Activated CD4-positive, alpha-beta T cell treated with anti-CD3 and anti-CD28 coated beads, Interleukin-2, amount 10 ng/mL, durations not matched to agents 7 days and 5 days (primary cell): ENCODE measurements around the gene FGB. TPM values are rescaled to one million over a fixed set of nuclear protein-coding genes. Genes with fewer than 3 reads are reported as not detected.
"Not testable (repeated sequence)": the region's sequence is repeated elsewhere in the genome, so short reads cannot be mapped to it uniquely, and the experiment has no call there.

ENCODE experiments used
- CTCF ChIA-PET: fragments of 350-600 bp; sonication (Branson Sonifier 250); formaldehyde crosslinking; loops from one replicate; lab custom pipeline; 2021; ENCODE audit warnings: antibody characterized with exemption; lab: Charles Lee
- POLR2A ChIA-PET: fragments of 350-600 bp; sonication (Branson Sonifier 250); formaldehyde crosslinking; loops from one replicate; lab custom pipeline; 2021; ENCODE audit warnings: antibody characterized with exemption; lab: Charles Lee
- DNase-seq: peaks from one replicate; pipeline ENCODE4 v3.0.0-alpha.2; 2020
- H3K27ac Mint-ChIP-seq: one replicate; pipeline ENCODE4 v1.8.0; 2021; ENCODE audit warnings: mild to moderate bottlenecking, moderate library complexity, mixed read lengths
- H3K27me3 Mint-ChIP-seq: one replicate; pipeline ENCODE4 v1.8.0; 2021; ENCODE audit warnings: mixed read lengths
- H3K36me3 Mint-ChIP-seq: one replicate; pipeline ENCODE4 v1.8.0; 2021; ENCODE audit warnings: low read depth, mixed read lengths
- H3K4me1 Mint-ChIP-seq: one replicate; pipeline ENCODE4 v1.8.0; 2021; ENCODE audit warnings: mixed read lengths
- H3K4me3 Mint-ChIP-seq: one replicate; pipeline ENCODE4 v1.8.0; 2021; ENCODE audit warnings: mild to moderate bottlenecking, moderate library complexity, mixed read lengths
- H3K9me3 Mint-ChIP-seq: one replicate; pipeline ENCODE4 v1.8.0; 2021; ENCODE audit warnings: mixed read lengths
- total RNA-seq, 2 experiments: library from RNA; stranded (reverse); gene quantifications; one replicate each; pipeline ENCODE4 v1.2.3, GENCODE V29; 2021

The FGB gene
- total RNA-seq, 2 experiments from 2014 or later, result not detected

GRCh38 chr4:154589296-154590197 is 26.7 kb downstream of the FGB start:
- Mint-ChIP-seq H3K27ac (no peak overlapping the region), H3K4me3 (no peak overlapping the region), H3K9me3 (no peaks in the 10 kb centered on the region), H3K4me1 (no peaks in the 10 kb centered on the region), H3K27me3 (peaks cover 16% of the 10 kb centered on the region), H3K36me3 (no peaks in the 10 kb centered on the region)
- DNase-seq, result no peak
- ChIA-PET POLR2A (no interaction called here), CTCF (no interaction called here)

- Mint-ChIP-seq H3K36me3 (no peaks in the 10 kb centered on the region), H3K4me3 (no peak within 1 kb of the TSS), H3K27ac (no peak within 1 kb of the TSS), H3K4me1 (no peaks in the 10 kb centered on the region), H3K9me3 (no peaks in the 10 kb centered on the region), H3K27me3 (peaks cover 18% of the 10 kb centered on the region)
- CTCF ChIA-PET, result no interaction called here
- no peak for DNase-seq
- POLR2A ChIA-PET, result no interaction called here
These were observed 27.7 kb downstream of the FGB start, which contains the start of gene FGA for GRCh38 chr4:154590329-154591006. Gene FGA (minus strand): TSS chr4:154590742. CDS start chr4:154590687, 55 bp downstream.

DNA sequence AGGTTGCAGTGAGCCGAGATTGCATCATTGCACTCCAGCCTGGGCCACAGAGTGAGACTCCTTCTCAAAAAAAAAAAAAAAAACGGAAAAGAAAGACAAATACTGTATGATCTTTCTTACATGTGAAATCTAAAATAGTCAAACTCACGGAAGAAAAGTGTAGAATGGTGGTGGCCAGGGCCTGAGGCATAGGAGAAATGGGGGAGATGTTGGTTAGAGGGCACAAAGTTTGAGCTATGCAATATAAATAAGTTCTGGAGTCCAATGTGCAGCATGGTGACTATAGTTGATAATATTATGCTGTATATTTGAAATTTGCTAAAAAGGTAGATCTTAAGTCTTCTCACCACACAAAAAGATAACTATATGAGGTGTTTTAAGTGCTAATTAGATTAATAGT is 29.1 kb downstream of the FGB start:
- Mint-ChIP-seq H3K4me1 (no peaks in the 10 kb centered on the region), H3K27me3 (peaks cover 18% of the 10 kb centered on the region), H3K9me3 (no peaks in the 10 kb centered on the region), H3K27ac (no peak overlapping the region), H3K36me3 (no peaks in the 10 kb centered on the region), H3K4me3 (no peak overlapping the region)
- DNase-seq, result no peak
- ChIA-PET POLR2A (no interaction called here), CTCF (interaction anchor here (1.0 kb wide), 1 partner anchor 24 kb away, joined by 3 read pairs; no protein-coding TSS in a partner anchor)

GRCh38 chr4:154593868-154594267 is 31.1 kb downstream of the FGB start:
- Mint-ChIP-seq H3K4me1 (no peaks in the 10 kb centered on the region), H3K9me3 (no peaks in the 10 kb centered on the region), H3K27me3 (peaks cover 17% of the 10 kb centered on the region), H3K4me3 (no peak overlapping the region), H3K27ac (no peak overlapping the region), H3K36me3 (no peaks in the 10 kb centered on the region)
- no peak for DNase-seq
- CTCF ChIA-PET, result interaction anchor here (0.6 to 1.1 kb wide), 3 partner anchors 8 to 1210 kb away, joined by 3 read pairs; no protein-coding TSS in a partner anchor
- POLR2A ChIA-PET, result no interaction called here

- H3K4me1 Mint-ChIP-seq, H3K9me3 Mint-ChIP-seq, H3K36me3 Mint-ChIP-seq, H3K27ac Mint-ChIP-seq, H3K4me3 Mint-ChIP-seq, DNase-seq, POLR2A ChIA-PET: not testable (repeated sequence)
- CTCF ChIA-PET, result interaction anchor here (0.9 to 1.1 kb wide), 2 partner anchors 8 to 10 kb away, joined by 3 read pairs; no protein-coding TSS in a partner anchor
- peaks cover 15% of the 10 kb centered on the region for H3K27me3 Mint-ChIP-seq
These were observed 31.5 kb downstream of the FGB start for GRCh38 chr4:154594343-154594742.

- ChIA-PET POLR2A (no interaction called here), CTCF (no interaction called here)
- H3K9me3 Mint-ChIP-seq, result no peaks in the 10 kb centered on the region
- no peaks in the 10 kb centered on the region for H3K4me1 Mint-ChIP-seq
- DNase-seq, result no peak
- no peak overlapping the region for H3K4me3 Mint-ChIP-seq
- H3K27me3 Mint-ChIP-seq, result peaks cover 12% of the 10 kb centered on the region
- H3K36me3 Mint-ChIP-seq, result no peaks in the 10 kb centered on the region
- no peak overlapping the region for H3K27ac Mint-ChIP-seq
These were observed 33.0 kb downstream of the FGB start for GRCh38 chr4:154595807-154596206.

GRCh38 chr4:154597281-154597680 is 34.5 kb downstream of the FGB start:
- DNase-seq, POLR2A ChIA-PET, CTCF ChIA-PET, H3K27ac Mint-ChIP-seq, H3K9me3 Mint-ChIP-seq, H3K4me3 Mint-ChIP-seq, H3K4me1 Mint-ChIP-seq, H3K36me3 Mint-ChIP-seq: not testable (repeated sequence)
- H3K27me3 Mint-ChIP-seq, result peaks cover 19% of the 10 kb centered on the region

- no peak overlapping the region for H3K4me3 Mint-ChIP-seq
- no peak overlapping the region for H3K27ac Mint-ChIP-seq
- H3K36me3 Mint-ChIP-seq, result no peaks in the 10 kb centered on the region
- CTCF ChIA-PET, result interaction anchor here (0.7 kb wide), 1 partner anchor 19 kb away, joined by 3 read pairs; no protein-coding TSS in a partner anchor
- H3K9me3 Mint-ChIP-seq, result no peaks in the 10 kb centered on the region
- H3K27me3 Mint-ChIP-seq, result peaks cover 19% of the 10 kb centered on the region
- POLR2A ChIA-PET, result no interaction called here
- DNase-seq, result no peak
- H3K4me1 Mint-ChIP-seq, result no peaks in the 10 kb centered on the region
These were observed 35.3 kb downstream of the FGB start for GRCh38 chr4:154597798-154598774.

DNA sequence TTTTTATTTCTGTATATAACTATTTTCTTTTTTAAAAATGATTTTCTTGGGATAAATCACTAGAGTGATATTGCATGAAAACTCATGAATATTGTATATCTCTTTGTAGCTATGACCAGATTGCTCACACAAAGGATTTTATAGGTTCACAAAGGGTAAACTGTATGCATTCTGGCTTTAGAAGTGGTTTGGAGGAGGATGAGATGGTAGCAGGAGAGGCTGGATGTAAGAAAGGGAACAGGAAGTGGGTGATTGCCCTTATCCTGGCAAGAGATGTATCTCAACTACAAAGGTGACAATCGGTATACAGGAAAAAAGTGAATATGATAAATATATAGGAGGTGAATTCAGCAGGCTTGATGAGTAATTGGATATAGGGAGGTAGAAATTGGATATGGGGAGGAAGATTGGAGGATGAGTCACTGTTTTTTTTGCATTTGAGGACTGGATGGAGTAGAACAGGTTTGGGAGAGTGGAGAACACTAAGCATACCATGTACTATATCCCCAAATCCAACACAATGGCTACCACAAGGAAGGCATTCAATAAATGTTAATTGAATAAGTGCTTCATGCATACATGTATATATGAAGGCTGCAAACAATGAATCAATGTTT is 39.7 kb downstream of the FGB start:
- ChIA-PET POLR2A (no interaction called here), CTCF (interaction anchor here (0.8 to 1.4 kb wide), 3 partner anchors 9 to 12 kb away, joined by 3 to 5 read pairs (median 3); partner anchors contain the start of gene FGG)
- Mint-ChIP-seq H3K4me3 (no peak overlapping the region), H3K27ac (no peak overlapping the region), H3K27me3 (peaks cover 22% of the 10 kb centered on the region), H3K4me1 (no peaks in the 10 kb centered on the region), H3K9me3 (no peaks in the 10 kb centered on the region), H3K36me3 (no peaks in the 10 kb centered on the region)
- DNase-seq, result no peak

GRCh38 chr4:154603033-154603943 is 40.5 kb downstream of the FGB start:
- POLR2A ChIA-PET, result no interaction called here
- Mint-ChIP-seq H3K36me3 (no peaks in the 10 kb centered on the region), H3K27me3 (peaks cover 23% of the 10 kb centered on the region)

GRCh38 chr4:154604696-154605200 is 41.9 kb downstream of the FGB start:
- Mint-ChIP-seq H3K4me3 (no peak overlapping the region), H3K27ac (no peak overlapping the region), H3K9me3 (no peaks in the 10 kb centered on the region), H3K27me3 (peaks cover 30% of the 10 kb centered on the region), H3K4me1 (no peaks in the 10 kb centered on the region), H3K36me3 (no peaks in the 10 kb centered on the region)
- ChIA-PET CTCF (interaction anchor here (1.1 kb wide), 1 partner anchor 52 kb away, joined by 3 read pairs; no protein-coding TSS in a partner anchor), POLR2A (no interaction called here)
- DNase-seq, result no peak

More at GRCh38 chr4:154603033-154603943, 40.5 kb downstream of the FGB start:
- no peak overlapping the region for H3K27ac Mint-ChIP-seq
- CTCF ChIA-PET, result interaction anchor here (0.7 to 1.4 kb wide), 3 partner anchors 9 to 74 kb away, joined by 3 to 5 read pairs (median 3); partner anchors contain the start of gene FGG
- H3K4me3 Mint-ChIP-seq, result no peak overlapping the region
- no peak for DNase-seq
- no peaks in the 10 kb centered on the region for H3K4me1 Mint-ChIP-seq
- H3K9me3 Mint-ChIP-seq, result no peaks in the 10 kb centered on the region
